ENCODE results near the gene SLC22A7. TPM values are rescaled to one million over a fixed set of nuclear protein-coding genes. Genes with fewer than 3 reads are reported as not detected.

The SLC22A7 gene
- total and polyA plus RNA-seq, 2 experiments from 2014 or later = 0.31 TPM; not detected in 1

DNA sequence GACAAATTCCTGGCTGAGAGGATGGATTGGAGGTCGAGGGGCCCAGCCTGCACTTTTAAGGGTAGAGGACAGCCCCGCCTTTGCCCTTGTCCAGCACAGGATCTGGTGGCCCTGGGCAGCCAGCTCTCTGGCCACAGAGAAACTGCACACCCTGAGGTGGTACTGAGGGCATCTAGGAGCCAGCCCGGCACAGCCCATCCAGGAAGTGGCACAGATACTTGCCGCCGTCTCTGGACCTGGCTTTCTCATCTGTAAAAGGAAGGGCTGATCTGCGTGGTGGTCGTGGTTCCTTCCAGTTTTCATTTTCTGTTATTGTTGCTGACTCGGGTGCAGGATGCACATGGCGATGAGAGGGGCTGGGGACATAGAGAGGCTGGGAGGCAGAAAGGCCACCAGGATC lies 16.0 kb upstream of the SLC22A7 start:
- H3K27ac ChIP-seq (ENCODE audit: low read depth) = no peak overlapping the region
- H3K4me1 ChIP-seq (ENCODE audit: insufficient read depth) = peaks cover 20% of the 10 kb centered on the region
- H3F3A ChIP-seq (replicated peaks; ENCODE audit: low read depth) = peaks cover 2% of the 10 kb centered on the region; the same call in 1 of the 2 replicates
- Mint-ChIP-seq H3K27me3 (ENCODE audit: insufficient read depth, low read depth, poor library complexity) (peaks cover 31% of the 10 kb centered on the region), H3K4me3 (no peak overlapping the region), H3K9me3 (no peaks in the 10 kb centered on the region), H3K36me3 (ENCODE audit: low read depth) (no peaks in the 10 kb centered on the region), H3K27ac (no peak overlapping the region), H3K4me1 (peaks cover 22% of the 10 kb centered on the region)
- no peak for DNase-seq (ENCODE audit: low spot score)
- H3K79me2 ChIP-seq (replicated peaks; ENCODE audit: insufficient read depth) = no peaks in the 10 kb centered on the region
- TF ChIP-seq JUNB (IDR thresholded peaks at IDR 0.05; ENCODE audit: unreplicated experiment) (no peak), EZH2 (IDR thresholded peaks at IDR 0.05; ENCODE audit: low read depth, unreplicated experiment) (no peak), STAT1 (IDR thresholded peaks at IDR 0.05; ENCODE audit: unreplicated experiment) (no peak), ZNF114 (CRISPR knock-in tag; IDR thresholded peaks at IDR 0.05) (no peak), EZH2phosphoT487 (IDR thresholded peaks at IDR 0.05; ENCODE audit: unreplicated experiment) (no peak), ZNF331 (CRISPR knock-in tag; IDR thresholded peaks at IDR 0.05; ENCODE audit: low read depth) (no peak), POLR2AphosphoS5 (IDR thresholded peaks at IDR 0.05; ENCODE audit: low read depth) (no peak)
- TF ChIP-seq, protein P1, sequence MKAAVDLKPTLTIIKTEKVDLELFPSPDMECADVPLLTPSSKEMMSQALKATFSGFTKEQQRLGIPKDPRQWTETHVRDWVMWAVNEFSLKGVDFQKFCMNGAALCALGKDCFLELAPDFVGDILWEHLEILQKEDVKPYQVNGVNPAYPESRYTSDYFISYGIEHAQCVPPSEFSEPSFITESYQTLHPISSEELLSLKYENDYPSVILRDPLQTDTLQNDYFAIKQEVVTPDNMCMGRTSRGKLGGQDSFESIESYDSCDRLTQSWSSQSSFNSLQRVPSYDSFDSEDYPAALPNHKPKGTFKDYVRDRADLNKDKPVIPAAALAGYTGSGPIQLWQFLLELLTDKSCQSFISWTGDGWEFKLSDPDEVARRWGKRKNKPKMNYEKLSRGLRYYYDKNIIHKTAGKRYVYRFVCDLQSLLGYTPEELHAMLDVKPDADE (IDR thresholded peaks at IDR 0.05) = no peak
- TF ChIP-seq, protein P2, sequence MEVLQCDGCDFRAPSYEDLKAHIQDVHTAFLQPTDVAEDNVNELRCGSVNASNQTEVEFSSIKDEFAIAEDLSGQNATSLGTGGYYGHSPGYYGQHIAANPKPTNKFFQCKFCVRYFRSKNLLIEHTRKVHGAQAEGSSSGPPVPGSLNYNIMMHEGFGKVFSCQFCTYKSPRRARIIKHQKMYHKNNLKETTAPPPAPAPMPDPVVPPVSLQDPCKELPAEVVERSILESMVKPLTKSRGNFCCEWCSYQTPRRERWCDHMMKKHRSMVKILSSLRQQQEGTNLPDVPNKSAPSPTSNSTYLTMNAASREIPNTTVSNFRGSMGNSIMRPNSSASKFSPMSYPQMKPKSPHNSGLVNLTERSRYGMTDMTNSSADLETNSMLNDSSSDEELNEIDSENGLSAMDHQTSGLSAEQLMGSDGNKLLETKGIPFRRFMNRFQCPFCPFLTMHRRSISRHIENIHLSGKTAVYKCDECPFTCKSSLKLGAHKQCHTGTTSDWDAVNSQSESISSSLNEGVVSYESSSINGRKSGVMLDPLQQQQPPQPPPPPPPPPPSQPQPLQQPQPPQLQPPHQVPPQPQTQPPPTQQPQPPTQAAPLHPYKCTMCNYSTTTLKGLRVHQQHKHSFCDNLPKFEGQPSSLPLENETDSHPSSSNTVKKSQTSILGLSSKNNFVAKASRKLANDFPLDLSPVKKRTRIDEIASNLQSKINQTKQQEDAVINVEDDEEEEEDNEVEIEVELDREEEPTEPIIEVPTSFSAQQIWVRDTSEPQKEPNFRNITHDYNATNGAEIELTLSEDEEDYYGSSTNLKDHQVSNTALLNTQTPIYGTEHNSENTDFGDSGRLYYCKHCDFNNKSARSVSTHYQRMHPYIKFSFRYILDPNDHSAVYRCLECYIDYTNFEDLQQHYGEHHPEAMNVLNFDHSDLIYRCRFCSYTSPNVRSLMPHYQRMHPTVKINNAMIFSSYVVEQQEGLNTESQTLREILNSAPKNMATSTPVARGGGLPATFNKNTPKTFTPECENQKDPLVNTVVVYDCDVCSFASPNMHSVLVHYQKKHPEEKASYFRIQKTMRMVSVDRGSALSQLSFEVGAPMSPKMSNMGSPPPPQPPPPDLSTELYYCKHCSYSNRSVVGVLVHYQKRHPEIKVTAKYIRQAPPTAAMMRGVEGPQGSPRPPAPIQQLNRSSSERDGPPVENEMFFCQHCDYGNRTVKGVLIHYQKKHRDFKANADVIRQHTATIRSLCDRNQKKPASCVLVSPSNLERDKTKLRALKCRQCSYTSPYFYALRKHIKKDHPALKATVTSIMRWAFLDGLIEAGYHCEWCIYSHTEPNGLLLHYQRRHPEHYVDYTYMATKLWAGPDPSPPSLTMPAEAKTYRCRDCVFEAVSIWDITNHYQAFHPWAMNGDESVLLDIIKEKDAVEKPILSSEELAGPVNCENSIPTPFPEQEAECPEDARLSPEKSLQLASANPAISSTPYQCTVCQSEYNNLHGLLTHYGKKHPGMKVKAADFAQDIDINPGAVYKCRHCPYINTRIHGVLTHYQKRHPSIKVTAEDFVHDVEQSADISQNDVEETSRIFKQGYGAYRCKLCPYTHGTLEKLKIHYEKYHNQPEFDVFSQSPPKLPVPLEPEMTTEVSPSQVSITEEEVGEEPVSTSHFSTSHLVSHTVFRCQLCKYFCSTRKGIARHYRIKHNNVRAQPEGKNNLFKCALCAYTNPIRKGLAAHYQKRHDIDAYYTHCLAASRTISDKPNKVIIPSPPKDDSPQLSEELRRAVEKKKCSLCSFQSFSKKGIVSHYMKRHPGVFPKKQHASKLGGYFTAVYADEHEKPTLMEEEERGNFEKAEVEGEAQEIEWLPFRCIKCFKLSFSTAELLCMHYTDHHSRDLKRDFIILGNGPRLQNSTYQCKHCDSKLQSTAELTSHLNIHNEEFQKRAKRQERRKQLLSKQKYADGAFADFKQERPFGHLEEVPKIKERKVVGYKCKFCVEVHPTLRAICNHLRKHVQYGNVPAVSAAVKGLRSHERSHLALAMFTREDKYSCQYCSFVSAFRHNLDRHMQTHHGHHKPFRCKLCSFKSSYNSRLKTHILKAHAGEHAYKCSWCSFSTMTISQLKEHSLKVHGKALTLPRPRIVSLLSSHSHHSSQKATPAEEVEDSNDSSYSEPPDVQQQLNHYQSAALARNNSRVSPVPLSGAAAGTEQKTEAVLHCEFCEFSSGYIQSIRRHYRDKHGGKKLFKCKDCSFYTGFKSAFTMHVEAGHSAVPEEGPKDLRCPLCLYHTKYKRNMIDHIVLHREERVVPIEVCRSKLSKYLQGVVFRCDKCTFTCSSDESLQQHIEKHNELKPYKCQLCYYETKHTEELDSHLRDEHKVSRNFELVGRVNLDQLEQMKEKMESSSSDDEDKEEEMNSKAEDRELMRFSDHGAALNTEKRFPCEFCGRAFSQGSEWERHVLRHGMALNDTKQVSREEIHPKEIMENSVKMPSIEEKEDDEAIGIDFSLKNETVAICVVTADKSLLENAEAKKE (CRISPR knock-in tag; IDR thresholded peaks at IDR 0.05) = no peak
- TF ChIP-seq, protein P3, sequence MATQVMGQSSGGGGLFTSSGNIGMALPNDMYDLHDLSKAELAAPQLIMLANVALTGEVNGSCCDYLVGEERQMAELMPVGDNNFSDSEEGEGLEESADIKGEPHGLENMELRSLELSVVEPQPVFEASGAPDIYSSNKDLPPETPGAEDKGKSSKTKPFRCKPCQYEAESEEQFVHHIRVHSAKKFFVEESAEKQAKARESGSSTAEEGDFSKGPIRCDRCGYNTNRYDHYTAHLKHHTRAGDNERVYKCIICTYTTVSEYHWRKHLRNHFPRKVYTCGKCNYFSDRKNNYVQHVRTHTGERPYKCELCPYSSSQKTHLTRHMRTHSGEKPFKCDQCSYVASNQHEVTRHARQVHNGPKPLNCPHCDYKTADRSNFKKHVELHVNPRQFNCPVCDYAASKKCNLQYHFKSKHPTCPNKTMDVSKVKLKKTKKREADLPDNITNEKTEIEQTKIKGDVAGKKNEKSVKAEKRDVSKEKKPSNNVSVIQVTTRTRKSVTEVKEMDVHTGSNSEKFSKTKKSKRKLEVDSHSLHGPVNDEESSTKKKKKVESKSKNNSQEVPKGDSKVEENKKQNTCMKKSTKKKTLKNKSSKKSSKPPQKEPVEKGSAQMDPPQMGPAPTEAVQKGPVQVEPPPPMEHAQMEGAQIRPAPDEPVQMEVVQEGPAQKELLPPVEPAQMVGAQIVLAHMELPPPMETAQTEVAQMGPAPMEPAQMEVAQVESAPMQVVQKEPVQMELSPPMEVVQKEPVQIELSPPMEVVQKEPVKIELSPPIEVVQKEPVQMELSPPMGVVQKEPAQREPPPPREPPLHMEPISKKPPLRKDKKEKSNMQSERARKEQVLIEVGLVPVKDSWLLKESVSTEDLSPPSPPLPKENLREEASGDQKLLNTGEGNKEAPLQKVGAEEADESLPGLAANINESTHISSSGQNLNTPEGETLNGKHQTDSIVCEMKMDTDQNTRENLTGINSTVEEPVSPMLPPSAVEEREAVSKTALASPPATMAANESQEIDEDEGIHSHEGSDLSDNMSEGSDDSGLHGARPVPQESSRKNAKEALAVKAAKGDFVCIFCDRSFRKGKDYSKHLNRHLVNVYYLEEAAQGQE (IDR thresholded peaks at IDR 0.05; ENCODE audit: unreplicated experiment) = no peak
- H3K9me2 ChIP-seq (ENCODE audit: insufficient read depth) = no peaks in the 10 kb centered on the region
- no peak overlapping the region for H3K4me3 ChIP-seq
- no peak overlapping the region for H2AFZ ChIP-seq
- H4K20me1 ChIP-seq (replicated peaks; ENCODE audit: insufficient read depth) = no peaks in the 10 kb centered on the region
- no peak for ATAC-seq
- H3K4me2 ChIP-seq = no peak overlapping the region
- H3K36me3 ChIP-seq (ENCODE audit: insufficient read depth) = no peaks in the 10 kb centered on the region
- peaks cover 30% of the 10 kb centered on the region for H3K27me3 ChIP-seq (ENCODE audit: insufficient read depth)
